Testis (tissue), 3 donors: ENCODE results near the gene UBE2M. TPM values are rescaled to one million over a fixed set of nuclear protein-coding genes. Genes with fewer than 3 reads are reported as not detected.
"Not testable (repeated sequence)": the region's sequence is repeated elsewhere in the genome, so short reads cannot be mapped to it uniquely, and the experiment has no call there.

Experiments
- DNase-seq: peaks from one replicate; pipeline ENCODE4 v3.0.0-alpha.2; 2019
- H3K27ac ChIP-seq, 2 donors: fragments of 200-600 bp; sonication (generic); one replicate each; pipeline ENCODE4 v1.5.1; 2019
- H3K27me3 ChIP-seq: fragments of 200-600 bp; sonication (generic); one replicate; pipeline ENCODE4 v1.5.1; 2019
- H3K36me3 ChIP-seq: fragments of 200-600 bp; sonication (generic); one replicate; pipeline ENCODE4 v1.5.1; 2017; ENCODE audit warnings: low read depth; ENCODE audit errors: missing control alignments
- H3K4me1 ChIP-seq: fragments of 200-600 bp; sonication (generic); one replicate; pipeline ENCODE4 v1.5.1; 2019
- H3K4me3 ChIP-seq, 2 donors: fragments of 200-600 bp; sonication (generic); one replicate each; pipeline ENCODE4 v1.5.1; 2017 to 2019
- H3K9me3 ChIP-seq: fragments of 200-600 bp; sonication (generic); one replicate; pipeline ENCODE4 v1.5.1; 2017
- CTCF ChIP-seq, 3 experiments: fragments of 450-650 bp in 2 of 3; fragments of 200-600 bp in 1 of 3; sonication (generic) in 1 of 3; IDR thresholded peaks; one replicate each; pipeline ENCODE4 v1.5.1; 2016 to 2019; ENCODE audit warnings: antibody characterized with exemption in 3 of 3, mild to moderate bottlenecking in 2 of 3, moderate library complexity in 1 of 3
- POLR2A ChIP-seq: fragments of 450-650 bp; IDR thresholded peaks from one replicate; pipeline ENCODE4 v1.6.1; 2017; ENCODE audit warnings: antibody characterized with exemption, mild to moderate bottlenecking, moderate library complexity
- WGBS, 2 donors: methylation state at CpG; one replicate each; pipeline ENCODE4 v1.1.5; 2018; 5-methylcytosine and 5-hydroxymethylcytosine counted together
- intact Hi-C: fragments of 100-400 bp; cut with DNase I; formaldehyde crosslinking; loops from one replicate; pipeline ENCODE4 v1.15.1; 2023; ENCODE audit warnings: low total_unique reads
- microRNA-seq, 2 donors: library from miRNA; unstranded; fragments of <30 nt; microRNA quantifications; one replicate each; pipeline ENCODE4, GENCODE V29; 2016; ENCODE audit warnings: borderline number of aligned reads in 2 of 2, borderline replicate concordance in 1 of 2
- polyA plus RNA-seq: library from polyadenylated mRNA; stranded (reverse); fragments of 350-450 nt; fragmentation: Illumina TruSeq; extraction: RNeasy Lipid Tissue Mini Kit (QIAGEN cat#74804); gene quantifications from one replicate; pipeline ENCODE4 v1.2.3, GENCODE V29; 2014; ENCODE audit warnings: low read depth, low replicate concordance; ENCODE audit not compliant: insufficient read depth
- small RNA-seq, 2 donors: library from RNA; depleted of rRNA; stranded (forward); fragments of <200 nt; gene quantifications; one replicate each; pipeline ENCODE3, GENCODE V24; 2016
- total RNA-seq, 2 donors: library from RNA; depleted of rRNA; stranded (reverse); fragments of >200 nt; gene quantifications; one replicate each; pipeline ENCODE4 v1.2.3, GENCODE V29; 2016

The UBE2M gene
- total and polyA plus RNA-seq, 3 donors from 2014 or later, result 65.0 to 155 (median 65.2) TPM

- TF ChIP-seq POLR2A (no peak), CTCF (IDR thresholded peaks at IDR 0.05) (no peak)
- no peak for DNase-seq
- intact Hi-C loops, result no loop called here
- H3K9me3 ChIP-seq, result no peaks in the 10 kb centered on the region
- no peaks in the 10 kb centered on the region for H3K27me3 ChIP-seq
- H3K36me3 ChIP-seq, result no peaks in the 10 kb centered on the region
- H3K4me3 ChIP-seq, result no peak overlapping the region
- H3K4me1 ChIP-seq, result peaks cover 5% of the 10 kb centered on the region
- no peak overlapping the region for H3K27ac ChIP-seq
- WGBS, 2 donors, result 84 to 90% methylated on average over 7 to 8 of the region's 8 CpGs
Observed at GRCh38 chr19:58510084-58510862, 48.1 kb downstream of the UBE2M start.

- intact Hi-C loops, result no loop called here
- Histone ChIP-seq H3K4me3 (no peak overlapping the region), H3K27ac (no peak overlapping the region), H3K4me1 (peaks cover 5% of the 10 kb centered on the region), H3K9me3 (no peaks in the 10 kb centered on the region), H3K36me3 (no peaks in the 10 kb centered on the region), H3K27me3 (no peaks in the 10 kb centered on the region)
- 87 to 90% methylated on average over 10 to 11 of the region's 11 CpGs for WGBS, 2 donors
- no peak for DNase-seq
- TF ChIP-seq POLR2A (no peak), CTCF (IDR thresholded peaks at IDR 0.05) (no peak)
Observed at GRCh38 chr19:58509731-58510083, 48.7 kb downstream of the UBE2M start.

- H3K4me1 ChIP-seq, H3K27me3 ChIP-seq, H3K27ac ChIP-seq, H3K36me3 ChIP-seq, H3K4me3 ChIP-seq, H3K9me3 ChIP-seq, intact Hi-C loops, DNase-seq: not testable (repeated sequence)
- WGBS, 2 donors, result 80 to 89% methylated on average over 7 to 8 of the region's 8 CpGs
Observed at GRCh38 chr19:58507602-58508223, 50.7 kb downstream of the UBE2M start.

Small RNAs within 50 kb of the gene (microRNA-seq; reads per million reads assigned to microRNA genes)
- gene MIR6807, result 2.8 to 3.5 reads per million in 2 donors

Small RNAs within 50 kb of the gene (small RNA-seq; reads per million reads assigned to genes)
- 0 to 0.09 reads per million in 2 donors for gene MIR6807
- 0 reads per million in 2 donors for gene RN7SL525P

Other genes starting within 250 kb of the UBE2M start
- 1 to 10 TPM; 3.5 to 4.9 TPM for gene ZSCAN22, start 231.6 kb downstream of the UBE2M start, total RNA-seq
- gene ZSCAN22, start 231.6 kb downstream of the UBE2M start, polyA plus RNA-seq, result 2.4 TPM
- gene A1BG, start 205.1 kb downstream of the UBE2M start, total RNA-seq, result 10 to 100 TPM in 1 of 2 donors, 1 to 10 TPM in 1; 3.5 to 13.1 TPM
- gene A1BG, start 205.1 kb downstream of the UBE2M start, polyA plus RNA-seq, result 4.5 TPM
- gene ZNF497, start 195.9 kb downstream of the UBE2M start, total RNA-seq, result 10 to 100 TPM; 10.3 to 10.7 TPM
- 2.6 TPM for gene ZNF497, start 195.9 kb downstream of the UBE2M start, polyA plus RNA-seq
- gene ZNF837, start 177.6 kb downstream of the UBE2M start, total RNA-seq, result 1 to 10 TPM; 6.2 to 9.3 TPM
- gene ZNF837, start 177.6 kb downstream of the UBE2M start, polyA plus RNA-seq, result 1.3 TPM
- gene RPS5, start 171.3 kb downstream of the UBE2M start, total RNA-seq, result 1,000 to 10,000 TPM in 1 of 2 donors, 100 to 1,000 TPM in 1; 437 to 1,004 TPM
- gene RPS5, start 171.3 kb downstream of the UBE2M start, polyA plus RNA-seq, result 746 TPM
- not detected for gene RNF225, start 163.0 kb downstream of the UBE2M start, total RNA-seq
- not detected for gene RNF225, start 163.0 kb downstream of the UBE2M start, polyA plus RNA-seq
- gene ZNF584, start 150.0 kb downstream of the UBE2M start, total RNA-seq, result 10 to 100 TPM; 22.1 to 33.9 TPM
- gene ZNF584, start 150.0 kb downstream of the UBE2M start, polyA plus RNA-seq, result 10.4 TPM
- gene ZNF132, start 118.5 kb downstream of the UBE2M start, total RNA-seq, result 10 to 100 TPM; 11.4 to 11.6 TPM
- gene ZNF132, start 118.5 kb downstream of the UBE2M start, polyA plus RNA-seq, result 5.5 TPM
- 10 to 100 TPM in 1 of 2 donors, 1 to 10 TPM in 1; 8.5 to 15.8 TPM for gene ZNF324B, start 107.0 kb downstream of the UBE2M start, total RNA-seq
- 4.8 TPM for gene ZNF324B, start 107.0 kb downstream of the UBE2M start, polyA plus RNA-seq
- gene ZNF324, start 91.5 kb downstream of the UBE2M start, total RNA-seq, result 10 to 100 TPM; 23.2 to 24.8 TPM
- 7.8 TPM for gene ZNF324, start 91.5 kb downstream of the UBE2M start, polyA plus RNA-seq
- 10 to 100 TPM; 33.6 to 38.7 TPM for gene ZNF446, start 82.3 kb downstream of the UBE2M start, total RNA-seq
- gene ZNF446, start 82.3 kb downstream of the UBE2M start, polyA plus RNA-seq, result 24.3 TPM
- gene SLC27A5, start 46.6 kb downstream of the UBE2M start, total RNA-seq, result 10 to 100 TPM; 29.1 to 37.8 TPM
- 63.6 TPM for gene SLC27A5, start 46.6 kb downstream of the UBE2M start, polyA plus RNA-seq
- gene ZBTB45, start 38.8 kb downstream of the UBE2M start, total RNA-seq, result 10 to 100 TPM; 14.0 to 15.1 TPM
- gene ZBTB45, start 38.8 kb downstream of the UBE2M start, polyA plus RNA-seq, result 6.9 TPM
- gene TRIM28, start 14.5 kb downstream of the UBE2M start, total RNA-seq, result 100 to 1,000 TPM; 415 to 521 TPM
- 694 TPM for gene TRIM28, start 14.5 kb downstream of the UBE2M start, polyA plus RNA-seq
- gene CHMP2A, start 3.5 kb downstream of the UBE2M start, total RNA-seq, result 100 to 1,000 TPM; 115 to 126 TPM
- 155 TPM for gene CHMP2A, start 3.5 kb downstream of the UBE2M start, polyA plus RNA-seq
- gene MZF1, start 14.7 kb upstream of the UBE2M start, total RNA-seq, result 10 to 100 TPM; 55.8 to 56.1 TPM
- gene MZF1, start 14.7 kb upstream of the UBE2M start, polyA plus RNA-seq, result 23.9 TPM